HCT116 (cell line): Measurements from ENCODE around the gene HHLA2. TPM values are rescaled to one million over a fixed set of nuclear protein-coding genes. Genes with fewer than 3 reads are reported as not detected.

Experiments
- ATAC-seq: fragments of 200-7000 bp; cut with Tn5 transposase; 2 replicates; pipeline ENCODE4 v1.9.1; 2020; ENCODE audit warnings: mild to moderate bottlenecking, moderate library complexity
- BruUV-seq: library from RNA; stranded (reverse); fragments of 400-500 nt; replicated peaks from 2 replicates; lab custom pipeline; 2021; lab: Mats Ljungman, UMichigan
- CTCF ChIA-PET: fragments of 300-600 bp; sonication (Branson Sonifier 250); formaldehyde crosslinking; loops from one replicate; lab custom pipeline; 2021; ENCODE audit warnings: antibody characterized with exemption; lab: Charles Lee
- POLR2A ChIA-PET: fragments of 300-600, 350-600 bp; sonication (Branson Sonifier 250); formaldehyde crosslinking; loops from one replicate; lab custom pipeline; 2021; ENCODE audit warnings: antibody characterized with exemption; lab: Charles Lee
- RAD21 ChIA-PET, 2 experiments: fragments of 300-600 bp; sonication (Branson Sonifier 250); formaldehyde crosslinking; loops; one replicate each; lab custom pipeline; 2023; ENCODE audit warnings: low total read pairs in 2 of 2; ENCODE audit not compliant: uncharacterized antibody in 2 of 2, unreplicated experiment in 2 of 2, low non-redundant PET in 1 of 2; lab: Charles Lee
- DNase-seq: peaks from one replicate; pipeline ENCODE4 v3.0.0-alpha.2; 2010; ENCODE audit warnings: low read depth, low spot score
- H2AFZ ChIP-seq: fragments of 200-600 bp; shearing (Covaris generic), sonication (generic); 2 replicates; pipeline ENCODE4 v1.6.1; 2017; ENCODE audit warnings: low read depth, mixed run types, mixed read lengths, antibody characterized with exemption, low read length; ENCODE audit not compliant: poor library complexity, severe bottlenecking
- H3K27ac ChIP-seq: 2 replicates; pipeline ENCODE4 v1.5.1; 2012; ENCODE audit warnings: low read depth, low read length
- H3K27me3 ChIP-seq: fragments of 200-600 bp; sonication (generic); 2 replicates; pipeline ENCODE4 v1.6.1; 2016; ENCODE audit warnings: mixed run types, low read length, mixed read lengths; ENCODE audit not compliant: insufficient read depth
- H3K36me3 ChIP-seq, 2 experiments: fragments of 200-500 bp in 1 of 2; fragments of 200-600 bp in 1 of 2; sonication (Bioruptor generic) in 1 of 2; sonication (generic) in 1 of 2; 2 replicates each; pipeline versions ENCODE4 v1.5.1 to v1.6.1; 2014 to 2016; ENCODE audit warnings: low read length in 2 of 2, inconsistent platforms in 1 of 2, mixed read lengths in 1 of 2, mixed run types in 1 of 2; ENCODE audit not compliant: insufficient read depth in 2 of 2, control insufficient read depth in 1 of 2
- H3K4me1 ChIP-seq, 2 experiments: fragments of 200-600 bp in 1 of 2; sonication (generic) in 1 of 2; 2 replicates each; pipeline versions ENCODE4 v1.5.1 to v1.6.1; 2012 to 2017; ENCODE audit warnings: low read length in 2 of 2, inconsistent platforms in 1 of 2, mild to moderate bottlenecking in 1 of 2, mixed read lengths in 1 of 2, mixed run types in 1 of 2, moderate library complexity in 1 of 2; ENCODE audit not compliant: insufficient read depth in 2 of 2, control insufficient read depth in 1 of 2
- H3K4me2 ChIP-seq: fragments of 200-600 bp; sonication (generic); 2 replicates; pipeline ENCODE4 v1.6.1; 2017; ENCODE audit warnings: mixed run types, low read length, mixed read lengths
- H3K4me3 ChIP-seq, 2 experiments: fragments of 200-600 bp in 1 of 2; sonication (generic) in 1 of 2; replicated peaks in 1 of 2; 2 replicates each; pipeline ENCODE4 v1.5.1; 2011 to 2016; ENCODE audit warnings: low read length in 2 of 2, control low read depth in 1 of 2, low read depth in 1 of 2, mild to moderate bottlenecking in 1 of 2, mixed read lengths in 1 of 2, mixed run types in 1 of 2
- H3K79me2 ChIP-seq: fragments of 200-600 bp; sonication (generic); 2 replicates; pipeline ENCODE4 v1.6.1; 2017; ENCODE audit warnings: mild to moderate bottlenecking, mixed run types, low read length, moderate library complexity, mixed read lengths; ENCODE audit not compliant: insufficient read depth
- H3K9ac ChIP-seq: fragments of 200-600 bp; sonication (generic); 2 replicates; pipeline ENCODE4 v1.6.1; 2016; ENCODE audit warnings: low read length, mixed read lengths
- H3K9me2 ChIP-seq: fragments of 200-600 bp; sonication (generic), shearing (Covaris generic); 2 replicates; pipeline ENCODE4 v1.6.1; 2017; ENCODE audit warnings: mixed run types, mild to moderate bottlenecking, moderate library complexity; ENCODE audit not compliant: insufficient read depth
- H3K9me3 ChIP-seq, 2 experiments: fragments of 200-500 bp in 1 of 2; fragments of 200-600 bp in 1 of 2; sonication (Bioruptor generic) in 1 of 2; sonication (generic) in 1 of 2; 2 replicates each; pipeline ENCODE4 v1.6.1; 2014 to 2017; ENCODE audit warnings: low read length in 2 of 2, mixed read lengths in 2 of 2, inconsistent platforms in 1 of 2, low read depth in 1 of 2, mild to moderate bottlenecking in 1 of 2, mixed run types in 1 of 2, moderate library complexity in 1 of 2; ENCODE audit not compliant: control insufficient read depth in 1 of 2, insufficient read depth in 1 of 2
- H4K20me1 ChIP-seq: fragments of 200-600 bp; sonication (generic), shearing (Covaris generic); 2 replicates; pipeline ENCODE4 v1.6.1; 2017; ENCODE audit warnings: mixed run types, mild to moderate bottlenecking, moderate library complexity; ENCODE audit not compliant: insufficient read depth
- CEBPB ChIP-seq: IDR thresholded peaks from 2 replicates; pipeline ENCODE4 v1.6.1; 2012; ENCODE audit warnings: low read depth
- ELF1 ChIP-seq: IDR thresholded peaks from 2 replicates; pipeline ENCODE4 v1.6.1; 2012; ENCODE audit warnings: low read depth, borderline replicate concordance
- MAX ChIP-seq: IDR thresholded peaks from 2 replicates; pipeline ENCODE4 v1.6.1; 2012
- SIN3A ChIP-seq: IDR thresholded peaks from 2 replicates; pipeline ENCODE4 v1.6.1; 2012; ENCODE audit warnings: low read depth
- SP1 ChIP-seq: IDR thresholded peaks from 2 replicates; pipeline ENCODE4 v1.6.1; 2012; ENCODE audit warnings: low read depth
- intact Hi-C: fragments of 100-400 bp; cut with micrococcal nuclease; formaldehyde crosslinking; loops from 2 replicates; pipeline ENCODE4 v1.10.0; 2022
- total RNA-seq: library from RNA; stranded (reverse); gene quantifications from one replicate; pipeline ENCODE4 v1.2.1, GENCODE V29; 2021; ENCODE audit not compliant: unreplicated experiment

The HHLA2 gene
- total RNA-seq, 1 experiment from 2014 or later: not detected

- Histone ChIP-seq H3K9me3 (no peaks in the 10 kb centered on the region), H3K4me3 (no peak overlapping the region), H3K27ac (no peak overlapping the region), H3K79me2 (no peaks in the 10 kb centered on the region), H3K4me1 (peaks cover 0 to 5% of the 10 kb centered on the region in 2 experiments; a peak in 1 of 4 replicates), H3K9me2 (no peaks in the 10 kb centered on the region), H3K27me3 (no peaks in the 10 kb centered on the region), H2AFZ (no peak overlapping the region), H3K36me3 (peaks cover 0 to 4% of the 10 kb centered on the region in 2 experiments; a peak in 1 of 4 replicates), H4K20me1 (no peaks in the 10 kb centered on the region)
- intact Hi-C loops: no loop called here
- RAD21 ChIA-PET: no interaction called here
- DNase-seq: no peak
- POLR2A ChIA-PET: no interaction called here
- CTCF ChIA-PET: no interaction called here
- ATAC-seq: no peak
- no peak for TF ChIP-seq ELF1
- TF ChIP-seq CEBPB: no peak
- no peak for TF ChIP-seq SP1
- no peak for TF ChIP-seq MAX
- TF ChIP-seq SIN3A: no peak
- TF ChIP-seq, all 23 proteins: peak for 0
- no peak overlapping the region for H3K9ac ChIP-seq
- BruUV-seq: no TSS peak
- no peak overlapping the region for H3K4me2 ChIP-seq
Observed at GRCh38 chr3:108420926-108421325, 124.6 kb downstream of the HHLA2 start.

Other genes with a start within 250 kb of the HHLA2 start
- gene CD47, start 205.5 kb upstream of the HHLA2 start, total RNA-seq: 42.5 TPM
- gene IFT57, start 74.1 kb upstream of the HHLA2 start, total RNA-seq: 38.4 TPM
- 11.2 TPM for gene MYH15, start 214.0 kb downstream of the HHLA2 start, total RNA-seq